ENCODE measurements around the gene VAV3. TPM values are rescaled to one million over a fixed set of nuclear protein-coding genes. Genes with fewer than 3 reads are reported as not detected.

The VAV3 gene
- total and polyA plus RNA-seq, 2 of the 13 experiments (the other 11 are each of a cell fraction or from before 2014, with no cell fraction given), result 15.9 to 29.8 TPM

- TF ChIP-seq FOXK1 (CRISPR knock-in tag; IDR thresholded peaks at IDR 0.05; ENCODE audit: borderline replicate concordance, low read depth) (peak; percentile 95), SALL1 (CRISPR knock-in tag; IDR thresholded peaks at IDR 0.05) (peak; percentile 88; the same call in 1 of the 2 replicates), MXI1 (IDR thresholded peaks at IDR 0.05; ENCODE audit: borderline replicate concordance, low read depth, low read length) (0 out of 3 replicates have a peak, but pooled peaks have one; percentile 50), RXRB (CRISPR knock-in tag; IDR thresholded peaks at IDR 0.05; ENCODE audit: borderline replicate concordance) (peak; percentile 82), AKAP8 (CRISPR knock-in tag; IDR thresholded peaks at IDR 0.05) (peak; percentile 28; the same call in 1 of the 2 replicates), SP5 (CRISPR knock-in tag; IDR thresholded peaks at IDR 0.05; ENCODE audit: borderline replicate concordance, low read depth) (peak; percentile 17; the same call in 1 of the 2 replicates), ERF (CRISPR knock-in tag; IDR thresholded peaks at IDR 0.05) (peak; percentile 29; the same call in 1 of the 2 replicates), ZBTB37 (CRISPR knock-in tag; IDR thresholded peaks at IDR 0.05) (peak; percentile 70; the same call in 1 of the 2 replicates), ZBTB7B (CRISPR knock-in tag; IDR thresholded peaks at IDR 0.05) (peak; percentile 92), ZSCAN25 (CRISPR knock-in tag; IDR thresholded peaks at IDR 0.05) (no peak), CREB1 (IDR thresholded peaks at IDR 0.05) (no peak; the same call in 1 of the 2 replicates), CREB1 (CRISPR knock-in tag; IDR thresholded peaks at IDR 0.05) (peak; percentile 77), NFIB (CRISPR knock-in tag; IDR thresholded peaks at IDR 0.05; ENCODE audit: borderline replicate concordance) (no peak), HOMEZ (CRISPR knock-in tag; IDR thresholded peaks at IDR 0.05; ENCODE audit: low read depth) (peak; percentile 82; the same call in 1 of the 2 replicates), ZNF652 (CRISPR knock-in tag; IDR thresholded peaks at IDR 0.05; ENCODE audit: borderline replicate concordance, low read depth) (peak; percentile 30; the same call in 1 of the 2 replicates), TCF12 (IDR thresholded peaks at IDR 0.05) (no peak), TCF12 (CRISPR knock-in tag; IDR thresholded peaks at IDR 0.05) (peak; percentile 86; the same call in 1 of the 2 replicates), KAT8 (CRISPR knock-in tag; IDR thresholded peaks at IDR 0.05) (no peak), HDAC1 (CRISPR knock-in tag; IDR thresholded peaks at IDR 0.05) (peak; percentile 92), GATAD1 (CRISPR knock-in tag; IDR thresholded peaks at IDR 0.05) (peak; percentile 57; the same call in 1 of the 2 replicates), SOX13 (IDR thresholded peaks at IDR 0.05) (peak; percentile 99), SOX13 (CRISPR knock-in tag; conservative IDR thresholded peaks at IDR 0.05 in 1 of 2, IDR thresholded peaks at IDR 0.05 in 1 of 2) (peak in 1 of 2 experiments; percentile 100; a peak in 2 of 4 replicates), ZNF33A (CRISPR knock-in tag; IDR thresholded peaks at IDR 0.05; ENCODE audit: borderline replicate concordance) (0 out of 2 replicates have a peak, but pooled peaks have one; percentile 30), ONECUT2 (CRISPR knock-in tag; IDR thresholded peaks at IDR 0.05) (peak; percentile 95), ZNF792 (CRISPR knock-in tag; IDR thresholded peaks at IDR 0.05) (0 out of 2 replicates have a peak, but pooled peaks have one; percentile 31), PAXIP1 (CRISPR knock-in tag; conservative IDR thresholded peaks at IDR 0.05) (peak; percentile 97)
These were observed 438.3 kb downstream of the VAV3 start (continued) for GRCh38 chr1:107526524-107527198.
